Measurements from ENCODE around the gene ETNPPL. TPM values are rescaled to one million over a fixed set of nuclear protein-coding genes. Genes with fewer than 3 reads are reported as not detected.

The ETNPPL gene
- total and polyA plus RNA-seq, 2 of the 13 experiments (the other 11 are each of a cell fraction or from before 2014, with no cell fraction given) = 1.4 to 6.0 TPM

DNA sequence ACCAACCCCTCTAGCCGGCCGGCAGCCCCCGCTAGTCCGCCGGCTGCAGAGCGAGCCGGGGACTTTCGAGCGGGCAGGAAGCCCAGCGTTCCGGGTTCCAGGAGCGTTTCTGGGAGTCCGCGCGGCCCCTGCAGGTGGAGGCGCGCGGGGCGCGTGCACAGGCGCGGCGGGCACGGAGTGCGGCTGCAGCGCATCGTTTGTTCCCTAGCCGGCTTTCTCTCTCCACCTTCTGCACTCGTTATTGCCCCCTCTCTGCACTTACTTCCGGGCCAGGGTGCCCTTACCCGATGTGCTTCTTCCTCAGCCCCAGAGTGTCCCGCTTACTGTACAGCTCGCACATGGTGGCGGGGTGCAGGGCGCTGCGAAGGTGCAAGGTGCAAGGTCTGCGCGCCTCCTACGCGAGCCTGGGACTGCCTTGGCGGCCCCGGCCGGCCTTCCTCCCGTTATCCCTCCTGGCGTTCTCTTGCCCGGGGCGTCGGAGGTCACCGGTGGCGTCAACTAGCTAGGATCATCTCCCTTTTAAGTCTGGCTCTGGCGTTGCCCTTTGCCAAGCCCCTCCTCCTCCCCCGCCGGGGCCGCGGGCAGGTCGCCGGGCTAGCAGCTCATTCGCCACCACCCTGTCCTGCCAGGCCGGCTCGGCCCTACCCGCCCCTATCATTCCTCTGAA lies at the start of gene ETNPPL (continued):
- TF ChIP-seq, protein P1, sequence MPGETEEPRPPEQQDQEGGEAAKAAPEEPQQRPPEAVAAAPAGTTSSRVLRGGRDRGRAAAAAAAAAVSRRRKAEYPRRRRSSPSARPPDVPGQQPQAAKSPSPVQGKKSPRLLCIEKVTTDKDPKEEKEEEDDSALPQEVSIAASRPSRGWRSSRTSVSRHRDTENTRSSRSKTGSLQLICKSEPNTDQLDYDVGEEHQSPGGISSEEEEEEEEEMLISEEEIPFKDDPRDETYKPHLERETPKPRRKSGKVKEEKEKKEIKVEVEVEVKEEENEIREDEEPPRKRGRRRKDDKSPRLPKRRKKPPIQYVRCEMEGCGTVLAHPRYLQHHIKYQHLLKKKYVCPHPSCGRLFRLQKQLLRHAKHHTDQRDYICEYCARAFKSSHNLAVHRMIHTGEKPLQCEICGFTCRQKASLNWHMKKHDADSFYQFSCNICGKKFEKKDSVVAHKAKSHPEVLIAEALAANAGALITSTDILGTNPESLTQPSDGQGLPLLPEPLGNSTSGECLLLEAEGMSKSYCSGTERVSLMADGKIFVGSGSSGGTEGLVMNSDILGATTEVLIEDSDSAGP (CRISPR knock-in tag; IDR thresholded peaks at IDR 0.05; ENCODE audit: borderline replicate concordance) = peak; percentile 84; the same call in 1 of the 2 replicates
- no peak for TF ChIP-seq HCFC1 (IDR thresholded peaks at IDR 0.05; ENCODE audit: low read depth, low read length)
- TF ChIP-seq HIVEP1 (CRISPR knock-in tag; IDR thresholded peaks at IDR 0.05) = 0 out of 2 replicates have a peak, but pooled peaks have one; percentile 38
- no peak for TF ChIP-seq ZNF652 (CRISPR knock-in tag; IDR thresholded peaks at IDR 0.05; ENCODE audit: borderline replicate concordance, low read depth)
- TF ChIP-seq ATF7 (IDR thresholded peaks at IDR 0.05) = no peak
- TF ChIP-seq ATF7 (CRISPR knock-in tag; IDR thresholded peaks at IDR 0.05) = peak; percentile 30; the same call in 1 of the 2 replicates
- no peak for TF ChIP-seq ZNF598 (CRISPR knock-in tag; IDR thresholded peaks at IDR 0.05; ENCODE audit: borderline replicate concordance)
- TF ChIP-seq NFKB2 (CRISPR knock-in tag; IDR thresholded peaks at IDR 0.05; ENCODE audit: borderline replicate concordance) = peak; percentile 22; the same call in 1 of the 2 replicates
- TF ChIP-seq HMG20A (CRISPR knock-in tag; IDR thresholded peaks at IDR 0.05; ENCODE audit: borderline replicate concordance) = no peak
- 0 out of 2 replicates have a peak, but pooled peaks have one; percentile 30 for TF ChIP-seq ETV5 (CRISPR knock-in tag; IDR thresholded peaks at IDR 0.05; ENCODE audit: borderline replicate concordance)
- TF ChIP-seq TAF1 (CRISPR knock-in tag; IDR thresholded peaks at IDR 0.05) = peak; percentile 54
- TF ChIP-seq ZBTB38 (CRISPR knock-in tag; IDR thresholded peaks at IDR 0.05) = peak; percentile 53; the same call in 1 of the 2 replicates
- TF ChIP-seq FOXK1 (CRISPR knock-in tag; IDR thresholded peaks at IDR 0.05; ENCODE audit: borderline replicate concordance, low read depth) = 0 out of 2 replicates have a peak, but pooled peaks have one; percentile 15
- TF ChIP-seq, protein P2, sequence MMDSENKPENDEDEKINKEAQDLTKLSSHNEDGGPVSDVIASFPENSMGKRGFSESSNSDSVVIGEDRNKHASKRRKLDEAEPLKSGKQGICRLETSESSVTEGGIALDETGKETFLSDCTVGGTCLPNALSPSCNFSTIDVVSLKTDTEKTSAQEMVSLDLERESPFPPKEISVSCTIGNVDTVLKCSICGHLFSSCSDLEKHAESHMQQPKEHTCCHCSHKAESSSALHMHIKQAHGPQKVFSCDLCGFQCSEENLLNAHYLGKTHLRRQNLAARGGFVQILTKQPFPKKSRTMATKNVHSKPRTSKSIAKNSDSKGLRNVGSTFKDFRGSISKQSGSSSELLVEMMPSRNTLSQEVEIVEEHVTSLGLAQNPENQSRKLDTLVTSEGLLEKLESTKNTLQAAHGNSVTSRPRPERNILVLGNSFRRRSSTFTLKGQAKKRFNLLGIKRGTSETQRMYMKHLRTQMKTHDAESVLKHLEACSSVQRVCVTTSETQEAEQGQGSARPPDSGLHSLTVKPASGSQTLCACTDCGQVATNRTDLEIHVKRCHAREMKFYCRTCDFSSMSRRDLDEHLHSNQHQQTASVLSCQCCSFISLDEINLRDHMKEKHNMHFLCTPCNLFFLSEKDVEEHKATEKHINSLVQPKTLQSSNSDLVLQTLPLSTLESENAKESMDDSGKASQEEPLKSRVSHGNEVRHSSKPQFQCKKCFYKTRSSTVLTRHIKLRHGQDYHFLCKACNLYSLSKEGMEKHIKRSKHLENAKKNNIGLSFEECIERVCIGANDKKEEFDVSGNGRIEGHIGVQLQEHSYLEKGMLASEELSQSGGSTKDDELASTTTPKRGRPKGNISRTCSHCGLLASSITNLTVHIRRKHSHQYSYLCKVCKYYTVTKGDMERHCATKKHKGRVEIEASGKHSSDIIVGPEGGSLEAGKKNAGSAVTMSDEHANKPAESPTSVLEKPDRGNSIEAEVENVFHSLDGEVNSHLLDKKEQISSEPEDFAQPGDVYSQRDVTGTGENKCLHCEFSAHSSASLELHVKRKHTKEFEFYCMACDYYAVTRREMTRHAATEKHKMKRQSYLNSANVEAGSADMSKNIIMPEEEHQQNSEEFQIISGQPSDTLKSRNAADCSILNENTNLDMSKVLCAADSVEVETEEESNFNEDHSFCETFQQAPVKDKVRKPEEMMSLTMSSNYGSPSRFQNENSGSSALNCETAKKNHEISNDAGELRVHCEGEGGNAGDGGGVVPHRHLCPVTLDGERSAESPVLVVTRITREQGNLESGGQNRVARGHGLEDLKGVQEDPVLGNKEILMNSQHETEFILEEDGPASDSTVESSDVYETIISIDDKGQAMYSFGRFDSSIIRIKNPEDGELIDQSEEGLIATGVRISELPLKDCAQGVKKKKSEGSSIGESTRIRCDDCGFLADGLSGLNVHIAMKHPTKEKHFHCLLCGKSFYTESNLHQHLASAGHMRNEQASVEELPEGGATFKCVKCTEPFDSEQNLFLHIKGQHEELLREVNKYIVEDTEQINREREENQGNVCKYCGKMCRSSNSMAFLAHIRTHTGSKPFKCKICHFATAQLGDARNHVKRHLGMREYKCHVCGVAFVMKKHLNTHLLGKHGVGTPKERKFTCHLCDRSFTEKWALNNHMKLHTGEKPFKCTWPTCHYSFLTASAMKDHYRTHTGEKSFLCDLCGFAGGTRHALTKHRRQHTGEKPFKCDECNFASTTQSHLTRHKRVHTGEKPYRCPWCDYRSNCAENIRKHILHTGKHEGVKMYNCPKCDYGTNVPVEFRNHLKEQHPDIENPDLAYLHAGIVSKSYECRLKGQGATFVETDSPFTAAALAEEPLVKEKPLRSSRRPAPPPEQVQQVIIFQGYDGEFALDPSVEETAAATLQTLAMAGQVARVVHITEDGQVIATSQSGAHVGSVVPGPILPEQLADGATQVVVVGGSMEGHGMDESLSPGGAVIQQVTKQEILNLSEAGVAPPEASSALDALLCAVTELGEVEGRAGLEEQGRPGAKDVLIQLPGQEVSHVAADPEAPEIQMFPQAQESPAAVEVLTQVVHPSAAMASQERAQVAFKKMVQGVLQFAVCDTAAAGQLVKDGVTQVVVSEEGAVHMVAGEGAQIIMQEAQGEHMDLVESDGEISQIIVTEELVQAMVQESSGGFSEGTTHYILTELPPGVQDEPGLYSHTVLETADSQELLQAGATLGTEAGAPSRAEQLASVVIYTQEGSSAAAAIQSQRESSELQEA (CRISPR knock-in tag; IDR thresholded peaks at IDR 0.05; ENCODE audit: not compliant biosample characterization) = peak; percentile 73
- peak; percentile 48 for TF ChIP-seq CTCF (CRISPR knock-in tag; IDR thresholded peaks at IDR 0.05)
- peak; percentile 87; the same call in 1 of the 2 replicates for TF ChIP-seq MTA1 (CRISPR knock-in tag; IDR thresholded peaks at IDR 0.05; ENCODE audit: borderline replicate concordance)

Measured in HepG2 (cell line).